ENCODE data around the gene CLEC9A.

GRCh38 chr12:10094646-10095395 is 64.3 kb downstream of the CLEC9A start:
- no peak for TF ChIP-seq ZNF449 (CRISPR knock-in tag; IDR thresholded peaks at IDR 0.05)
- TF ChIP-seq NBN (IDR thresholded peaks at IDR 0.05; ENCODE audit: low read depth), result no peak
- no peak for TF ChIP-seq CTCF (IDR thresholded peaks at IDR 0.05 in 2 of 3, conservative IDR thresholded peaks at IDR 0.05 in 1 of 3; ENCODE audit: insufficient read depth in 2 of 3, low read depth in 1 of 3, low read length in 3 of 3)
- no peak for TF ChIP-seq KDM1A (IDR thresholded peaks at IDR 0.05)
- TF ChIP-seq KLF16 (IDR thresholded peaks at IDR 0.05), result no peak
- no peak for TF ChIP-seq MYC (IDR thresholded peaks at IDR 0.05; ENCODE audit: low read depth, low read length)
- TF ChIP-seq MYC (CRISPR knock-in tag; IDR thresholded peaks at IDR 0.05; ENCODE audit: borderline replicate concordance, low read depth), result no peak
- no peak for TF ChIP-seq FIP1L1 (IDR thresholded peaks at IDR 0.05; ENCODE audit: low read depth, low read length, poor library complexity, severe bottlenecking)
- TF ChIP-seq ARID4B (CRISPR knock-in tag; IDR thresholded peaks at IDR 0.05), result no peak
